ENCODE results near the gene MTUS2. TPM values are rescaled to one million over a fixed set of nuclear protein-coding genes. Genes with fewer than 3 reads are reported as not detected.

Gene MTUS2
- total and polyA plus RNA-seq, 2 of the 8 experiments (the other 6 are each of a cell fraction or from before 2014, with no cell fraction given): 0.18 to 0.80 TPM

- H2BK12ac ChIP-seq (ENCODE audit: low read depth, low read length): no peak overlapping the region
- H3K36me3 ChIP-seq (ENCODE audit: control insufficient read depth in 2 of 4, insufficient read depth in 4 of 4, low read length in 3 of 4): no peaks in the 10 kb centered on the region
- H3K18ac ChIP-seq (ENCODE audit: extremely low read depth, low read length): no peak overlapping the region
- no peak overlapping the region for H2BK15ac ChIP-seq (ENCODE audit: low read length)
- no peak overlapping the region for H2AFZ ChIP-seq (ENCODE audit: low read length)
- no peak overlapping the region for H2BK5ac ChIP-seq (ENCODE audit: low read depth, low read length)
- no peaks in the 10 kb centered on the region for H3K23me2 ChIP-seq (ENCODE audit: low read depth, low read length)
- no peak overlapping the region for H4K91ac ChIP-seq (replicated peaks; ENCODE audit: insufficient read length, low read length)
- no peak overlapping the region for H3K4me3 ChIP-seq (ENCODE audit: extremely low read depth in 1 of 4, insufficient read depth in 2 of 4, low read depth in 3 of 4, low read length in 4 of 4)
- no peak for FAIRE-seq
- ChIA-PET CTCF (ENCODE audit: partially characterized antibody) (interaction anchor here (0.8 to 1.0 kb wide), 2 partner anchors 12 to 22 kb away, joined by 3 read pairs; no protein-coding TSS in a partner anchor), POLR2A (ENCODE audit: partially characterized antibody) (no interaction called here)
- no peak overlapping the region for H3K4ac ChIP-seq (replicated peaks; ENCODE audit: insufficient read length, low read depth, low read length)
- H3K27ac ChIP-seq (ENCODE audit: low read depth, low read length): no peak overlapping the region
- H2BK120ac ChIP-seq (replicated peaks; ENCODE audit: low read depth, low read length): no peak overlapping the region
- H3K79me1 ChIP-seq (ENCODE audit: low read depth, low read length): no peaks in the 10 kb centered on the region
- no peak overlapping the region for H3K23ac ChIP-seq (ENCODE audit: insufficient read length)
- TF ChIP-seq CTCF (IDR thresholded peaks at IDR 0.05; ENCODE audit: control extremely low read depth in 1 of 3, insufficient read depth in 1 of 3, low read depth in 1 of 3, low read length in 3 of 3) (no peak), GTF2F1 (IDR thresholded peaks at IDR 0.05; ENCODE audit: borderline replicate concordance, low read depth, low read length) (no peak), MAX (IDR thresholded peaks at IDR 0.05) (no peak)
- no peak for DNase-seq (ENCODE audit: low read depth in 1 of 2, low spot score in 2 of 2)
- no peak overlapping the region for H2BK20ac ChIP-seq (ENCODE audit: low read length)
- no peaks in the 10 kb centered on the region for H4K20me1 ChIP-seq (replicated peaks in 1 of 2; ENCODE audit: control insufficient read depth in 1 of 2, insufficient read depth in 2 of 2, low read length in 2 of 2)
- no peak overlapping the region for H3K56ac ChIP-seq (replicated peaks; ENCODE audit: insufficient read length, low read depth, low read length)
- no peaks in the 10 kb centered on the region for H3K4me1 ChIP-seq (replicated peaks in 1 of 4; ENCODE audit: control insufficient read depth in 3 of 4, insufficient read depth in 4 of 4, low read length in 3 of 4)
- no peak overlapping the region for H4K5ac ChIP-seq (ENCODE audit: insufficient read length, low read depth, low read length)
- no peaks in the 10 kb centered on the region for H3K79me2 ChIP-seq (ENCODE audit: control insufficient read depth in 1 of 2, insufficient read depth in 2 of 2, low read length in 2 of 2)
- H4K8ac ChIP-seq (ENCODE audit: extremely low read depth, insufficient read depth, low read length): no peak overlapping the region
- no peaks in the 10 kb centered on the region for H3K9me3 ChIP-seq (ENCODE audit: insufficient read depth in 2 of 2, low read depth in 1 of 2, low read length in 1 of 2)
- H2AK5ac ChIP-seq (ENCODE audit: low read depth, low read length): no peak overlapping the region
- H3K27me3 ChIP-seq (replicated peaks in 1 of 4; ENCODE audit: control insufficient read depth in 3 of 4, extremely low read depth in 1 of 4, insufficient read depth in 3 of 4, low read length in 3 of 4): no peaks in the 10 kb centered on the region
- no peak overlapping the region for H3K9ac ChIP-seq (replicated peaks in 1 of 4; ENCODE audit: extremely low read depth in 1 of 4, low read depth in 3 of 4, low read length in 3 of 4)
- no peak overlapping the region for H3K14ac ChIP-seq (ENCODE audit: insufficient read length)
- no peak overlapping the region for H3K4me2 ChIP-seq (ENCODE audit: insufficient read depth in 1 of 2, low read depth in 2 of 2, low read length in 2 of 2)
- 88% methylated on average over 1 of the region's 1 CpG; no CpG with 5 or more reads in 1 of the 2 experiments for WGBS, 2 experiments (ENCODE audit: extremely low coverage in 1 of 2, insufficient coverage in 1 of 2, insufficient read length in 1 of 2, insufficient replicate concordance in 2 of 2, low coverage in 1 of 2, low lambda C conversion rate in 2 of 2, missing lambda C conversion rate in 1 of 2)
Measured at GRCh38 chr13:29106651-29107050, 286.5 kb downstream of the MTUS2 start.
